HUES48 (cell line): ENCODE results near the gene HNRNPA0.
"Not testable (repeated sequence)": the region's sequence is repeated elsewhere in the genome, so short reads cannot be mapped to it uniquely, and the experiment has no call there.

Source experiments
- H3K27ac ChIP-seq: one replicate; pipeline ENCODE4 v1.7.0; 2013; ENCODE audit warnings: low read depth, low read length, inconsistent platforms
- H3K27me3 ChIP-seq: 2 replicates; pipeline ENCODE4 v1.6.1; 2013; ENCODE audit warnings: mild to moderate bottlenecking, low read length; ENCODE audit not compliant: control insufficient read depth, insufficient read depth
- H3K36me3 ChIP-seq: 2 replicates; pipeline ENCODE4 v1.6.1; 2013; ENCODE audit warnings: low read length; ENCODE audit not compliant: control insufficient read depth, insufficient read depth
- H3K4me1 ChIP-seq: 2 replicates; pipeline ENCODE4 v1.6.1; 2013; ENCODE audit warnings: mild to moderate bottlenecking, low read length; ENCODE audit not compliant: control insufficient read depth, insufficient read depth
- H3K4me3 ChIP-seq: 2 replicates; pipeline ENCODE4 v1.5.1; 2013; ENCODE audit warnings: mild to moderate bottlenecking, low read depth, low read length
- H3K9ac ChIP-seq: 2 replicates; pipeline ENCODE4 v1.6.1; 2013; ENCODE audit warnings: mild to moderate bottlenecking, low read depth, low read length, moderate library complexity
- H3K9me3 ChIP-seq: 2 replicates; pipeline ENCODE4 v1.6.1; 2013; ENCODE audit warnings: low read length; ENCODE audit not compliant: control insufficient read depth, insufficient read depth

Gene HNRNPA0

DNA sequence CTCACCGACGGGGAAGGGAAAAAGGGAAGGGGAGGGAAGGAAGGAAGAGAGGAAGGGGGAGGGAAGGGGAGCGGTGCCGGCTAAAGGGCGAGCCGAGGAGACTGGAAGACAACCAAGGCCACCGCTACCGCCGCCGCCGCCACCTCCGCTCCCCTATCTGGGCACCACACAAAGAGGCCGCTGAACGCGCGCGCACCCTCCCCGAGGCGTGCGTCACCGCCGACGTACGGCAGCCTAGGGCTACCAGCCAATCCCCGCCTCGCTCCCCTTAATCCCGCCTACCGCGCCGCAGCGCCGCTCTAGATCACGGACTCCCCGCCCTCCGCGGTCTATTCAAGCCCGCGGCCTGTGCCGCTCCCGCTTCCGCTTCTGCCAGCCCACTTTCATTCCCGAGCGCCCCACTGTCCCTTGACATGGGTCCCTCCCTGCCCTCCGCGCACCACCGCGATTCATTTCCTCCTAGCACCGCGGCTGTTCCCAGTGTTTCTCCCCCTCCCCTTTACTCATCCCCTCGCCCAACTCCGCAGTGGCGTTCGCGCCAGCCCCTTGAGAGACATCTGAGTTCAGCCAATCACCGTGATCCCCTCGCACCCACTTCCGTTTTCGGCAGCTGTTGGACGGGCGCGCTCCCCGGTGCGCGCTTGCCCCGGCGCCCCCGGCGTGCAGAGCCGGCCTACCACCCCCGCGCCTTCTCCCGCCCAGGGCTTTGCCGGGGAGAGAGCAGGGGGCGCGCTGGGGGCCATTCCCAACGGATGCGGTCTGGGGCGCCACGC lies at the start of gene HNRNPA0:
HNRNPA0 (minus strand) TSS at position 176 of the 773 bp plus-strand sequence. CDS start 297 bp downstream, outside the sequence.
- no peaks in the 10 kb centered on the region for H3K27me3 ChIP-seq
- H3K27ac ChIP-seq: peak within 1 kb of the TSS; percentile 98
- H3K9me3 ChIP-seq: no peaks in the 10 kb centered on the region
- H3K9ac ChIP-seq: peak within 1 kb of the TSS; percentile 92
- H3K4me3 ChIP-seq: peak within 1 kb of the TSS; percentile 100
- peaks cover 25% of the 10 kb centered on the region for H3K36me3 ChIP-seq
- peaks cover 18% of the 10 kb centered on the region for H3K4me1 ChIP-seq

DNA sequence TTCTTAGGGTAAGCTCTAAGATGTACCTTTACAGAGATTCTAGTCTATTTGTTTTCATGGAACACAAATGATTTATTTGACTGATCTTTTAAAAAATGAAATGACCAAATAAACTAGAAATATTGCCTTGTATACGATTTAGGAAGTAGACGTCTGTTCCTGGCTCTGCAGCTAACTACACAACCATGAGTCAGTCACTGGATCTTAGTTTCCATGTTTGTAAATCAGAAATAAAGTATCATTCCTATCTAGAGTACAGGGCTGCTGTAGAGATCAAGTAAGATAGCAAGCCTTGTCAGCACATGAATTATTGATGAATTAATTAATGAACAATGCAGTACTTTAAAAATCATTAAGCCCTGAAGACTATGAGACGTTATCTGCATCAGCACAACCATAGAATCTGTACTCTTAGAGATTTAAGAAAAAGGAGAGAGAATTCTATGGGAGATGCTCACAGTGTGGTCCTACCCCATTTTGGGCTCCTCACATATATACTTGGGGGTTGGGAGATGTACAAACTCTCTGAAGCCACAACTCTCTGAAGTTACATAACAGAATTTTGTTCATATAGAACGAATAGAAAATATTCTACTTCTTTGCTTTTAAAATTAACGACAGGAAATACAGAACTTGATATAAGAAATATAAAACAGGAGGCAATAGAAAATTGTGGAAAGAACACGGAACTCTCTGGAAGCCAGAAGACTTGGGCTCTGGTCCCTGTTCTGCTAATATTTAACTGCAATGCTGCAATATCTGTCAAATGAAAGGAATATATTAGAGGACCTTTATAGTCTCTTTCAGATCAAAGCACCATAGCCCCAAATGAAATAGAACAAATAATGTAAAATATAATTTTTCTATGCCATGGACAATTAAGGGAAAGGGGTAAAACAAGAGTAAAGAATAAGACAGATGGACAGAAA lies 48.4 kb upstream of the HNRNPA0 start:
- Histone ChIP-seq H3K36me3 (no peaks in the 10 kb centered on the region), H3K27ac (no peak overlapping the region), H3K27me3 (no peaks in the 10 kb centered on the region), H3K9me3 (no peaks in the 10 kb centered on the region), H3K4me3 (no peak overlapping the region), H3K9ac (no peak overlapping the region), H3K4me1 (no peaks in the 10 kb centered on the region)

DNA sequence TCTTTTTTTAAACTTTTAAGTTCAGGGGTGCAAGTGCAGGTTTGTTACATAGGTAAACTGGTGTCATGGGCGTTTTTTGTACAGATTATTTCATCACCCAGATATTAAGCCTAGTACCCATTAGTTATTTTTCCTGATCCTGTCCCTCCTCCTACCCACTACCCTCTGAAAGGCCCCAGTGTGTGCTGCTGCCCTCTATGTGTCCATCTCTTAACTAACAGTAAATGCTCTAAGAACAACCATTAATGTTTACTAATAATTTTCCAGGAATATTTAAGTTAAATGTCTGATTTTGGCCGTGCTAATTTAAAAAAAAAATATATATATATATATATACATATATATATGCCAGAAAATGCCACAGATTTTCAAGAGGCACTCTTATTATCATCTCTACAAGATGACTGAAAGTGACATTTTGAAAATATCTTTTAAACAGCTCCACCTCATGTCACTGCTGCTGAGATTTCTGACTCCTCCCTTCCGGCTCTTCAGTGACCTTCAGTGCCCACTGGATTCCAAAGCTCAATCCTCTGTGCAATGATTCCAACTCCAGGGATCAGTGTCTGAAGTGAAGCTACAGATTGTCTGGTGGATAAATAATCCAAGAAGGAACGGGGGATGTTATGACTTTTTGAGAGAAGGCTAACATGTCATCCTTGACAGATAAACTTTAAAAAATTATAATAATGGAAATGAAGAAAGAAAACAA lies 46.7 kb upstream of the HNRNPA0 start:
- Histone ChIP-seq H3K27me3 (no peaks in the 10 kb centered on the region), H3K36me3 (no peaks in the 10 kb centered on the region), H3K4me1 (no peaks in the 10 kb centered on the region), H3K9ac (no peak overlapping the region), H3K27ac (no peak overlapping the region), H3K9me3 (no peaks in the 10 kb centered on the region), H3K4me3 (no peak overlapping the region)

DNA sequence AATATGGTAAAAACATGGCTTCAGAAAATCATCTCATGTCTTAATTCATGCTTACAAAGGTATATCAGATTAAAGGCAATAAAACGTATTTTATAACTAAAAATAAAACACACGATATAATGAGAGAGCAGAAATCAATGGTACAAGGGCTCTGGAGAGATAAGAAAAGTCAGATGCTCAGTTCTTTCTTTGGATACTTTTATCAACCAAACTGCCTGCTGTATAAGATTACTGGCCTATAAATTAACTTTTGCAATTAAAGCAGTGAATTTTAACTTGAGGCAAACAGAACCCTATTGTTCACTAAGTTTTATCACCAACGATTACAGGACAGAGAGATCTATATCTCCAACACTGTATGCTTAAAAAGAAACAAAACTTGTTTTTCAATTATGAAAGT lies 42.1 kb upstream of the HNRNPA0 start:
- Histone ChIP-seq H3K27me3 (no peaks in the 10 kb centered on the region), H3K4me3 (no peak overlapping the region), H3K9ac (no peak overlapping the region), H3K9me3 (no peaks in the 10 kb centered on the region), H3K27ac (no peak overlapping the region), H3K36me3 (no peaks in the 10 kb centered on the region), H3K4me1 (no peaks in the 10 kb centered on the region)

DNA sequence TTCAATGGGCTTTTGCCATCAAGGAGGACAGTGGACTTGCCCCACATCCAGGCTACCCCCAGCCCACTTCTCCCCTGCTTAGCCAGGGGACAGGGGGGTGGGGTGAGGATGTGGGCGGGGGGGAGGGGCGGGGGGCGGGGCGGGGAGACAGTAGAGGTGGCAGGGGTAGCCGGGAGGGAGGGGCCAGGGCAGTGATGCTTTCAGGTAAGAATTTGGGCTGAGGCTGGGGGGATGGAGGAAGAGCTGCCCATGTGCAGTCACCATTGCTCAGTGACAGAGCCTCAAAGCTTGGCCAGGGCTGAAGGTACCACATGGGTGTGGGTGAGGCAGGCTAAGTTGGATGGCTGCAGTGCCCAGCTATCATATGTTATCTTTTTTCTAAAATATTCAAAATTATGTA lies 40.7 kb upstream of the HNRNPA0 start:
- Histone ChIP-seq H3K4me1 (no peaks in the 10 kb centered on the region), H3K27me3 (no peaks in the 10 kb centered on the region), H3K4me3 (no peak overlapping the region), H3K9ac (no peak overlapping the region), H3K27ac (no peak overlapping the region), H3K36me3 (no peaks in the 10 kb centered on the region), H3K9me3 (no peaks in the 10 kb centered on the region)

DNA sequence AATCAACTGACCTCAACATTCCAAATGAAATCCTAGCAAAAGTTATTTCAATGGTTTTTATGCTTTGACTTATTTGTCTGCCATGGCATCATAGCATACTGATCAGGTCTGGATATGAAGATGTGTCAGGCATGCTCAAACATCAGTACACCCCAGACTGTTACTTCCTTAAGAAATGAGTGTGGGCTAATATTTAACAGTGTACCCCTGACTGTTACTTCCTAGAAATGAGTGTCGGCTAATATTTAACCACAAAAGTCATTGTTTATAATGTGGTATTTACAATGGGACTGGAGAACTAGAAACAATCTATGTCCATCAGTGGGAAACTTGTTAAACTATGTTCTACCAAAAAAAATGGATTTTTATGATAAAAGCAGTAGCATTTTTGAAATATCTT lies 38.1 kb upstream of the HNRNPA0 start:
- no peaks in the 10 kb centered on the region for H3K36me3 ChIP-seq
- no peaks in the 10 kb centered on the region for H3K4me1 ChIP-seq
- H3K9ac ChIP-seq: no peak overlapping the region
- no peaks in the 10 kb centered on the region for H3K27me3 ChIP-seq
- H3K27ac ChIP-seq: no peak overlapping the region
- H3K4me3 ChIP-seq: no peak overlapping the region
- no peaks in the 10 kb centered on the region for H3K9me3 ChIP-seq

DNA sequence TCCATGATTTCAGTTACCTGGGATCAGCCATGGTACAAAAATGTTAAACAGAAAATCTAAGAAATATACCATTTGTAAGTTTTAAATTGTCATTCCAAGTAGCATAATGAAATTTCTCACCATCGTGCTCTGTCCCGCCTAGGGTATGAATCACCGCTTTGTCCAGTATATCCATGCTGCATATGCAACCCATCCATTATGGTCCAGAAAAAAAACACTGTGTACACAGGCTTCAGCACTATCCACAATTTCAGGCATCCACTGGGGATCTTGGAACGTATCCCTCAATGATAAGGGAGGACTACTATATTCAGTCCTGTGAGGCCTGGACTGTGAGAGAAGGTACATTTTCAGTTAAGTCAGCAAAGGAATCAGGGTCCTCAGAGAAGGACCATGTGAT lies 37.6 kb upstream of the HNRNPA0 start:
- H3K27me3 ChIP-seq: no peaks in the 10 kb centered on the region

DNA sequence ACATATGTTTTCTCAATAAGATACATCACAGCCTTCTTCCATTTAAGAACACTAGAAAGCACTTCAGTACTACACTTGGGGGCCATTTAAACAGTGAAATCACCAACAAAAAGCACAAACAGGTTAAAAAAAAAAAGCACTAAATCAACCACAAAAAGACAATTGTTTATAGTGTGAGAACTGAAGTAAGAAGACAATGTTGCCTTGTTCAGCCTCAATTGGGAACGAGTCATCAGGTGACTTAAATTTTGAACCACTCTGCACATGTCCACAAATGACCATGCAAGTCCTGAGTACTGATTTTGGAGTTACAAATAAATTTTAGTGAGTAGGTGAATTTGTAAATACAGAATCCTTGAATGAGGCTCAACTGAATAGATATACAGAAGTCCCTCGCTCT lies 37.2 kb upstream of the HNRNPA0 start:
- Histone ChIP-seq H3K9ac (no peak overlapping the region), H3K4me1 (no peaks in the 10 kb centered on the region), H3K9me3 (no peaks in the 10 kb centered on the region), H3K36me3 (no peaks in the 10 kb centered on the region), H3K4me3 (no peak overlapping the region), H3K27ac (no peak overlapping the region), H3K27me3 (no peaks in the 10 kb centered on the region)

More for the DNA sequence above, 37.6 kb upstream of the HNRNPA0 start:
- no peak overlapping the region for H3K4me3 ChIP-seq
- no peaks in the 10 kb centered on the region for H3K9me3 ChIP-seq
- no peak overlapping the region for H3K27ac ChIP-seq
- no peaks in the 10 kb centered on the region for H3K4me1 ChIP-seq
- H3K36me3 ChIP-seq: no peaks in the 10 kb centered on the region
- H3K9ac ChIP-seq: no peak overlapping the region

DNA sequence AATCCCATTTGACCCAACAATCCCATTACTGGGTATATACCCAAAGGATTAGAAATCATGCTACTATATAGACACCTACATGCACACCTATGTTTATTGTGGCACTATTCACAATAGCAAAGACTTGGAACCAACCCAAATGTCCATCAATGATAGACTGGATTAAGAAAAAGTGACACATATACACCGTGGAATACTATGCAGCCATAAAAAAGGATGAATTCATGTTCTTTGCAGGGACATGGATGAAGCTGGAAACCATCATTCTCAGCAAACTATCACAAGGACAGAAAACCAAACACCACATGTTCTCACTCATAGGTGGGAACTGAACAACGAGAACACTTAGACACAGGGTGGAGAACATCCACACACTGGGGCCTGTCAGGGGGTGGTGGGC lies 34.4 kb upstream of the HNRNPA0 start:
- H3K4me3 ChIP-seq, H3K36me3 ChIP-seq, H3K27me3 ChIP-seq, H3K9me3 ChIP-seq, H3K27ac ChIP-seq, H3K4me1 ChIP-seq, H3K9ac ChIP-seq: not testable (repeated sequence)

DNA sequence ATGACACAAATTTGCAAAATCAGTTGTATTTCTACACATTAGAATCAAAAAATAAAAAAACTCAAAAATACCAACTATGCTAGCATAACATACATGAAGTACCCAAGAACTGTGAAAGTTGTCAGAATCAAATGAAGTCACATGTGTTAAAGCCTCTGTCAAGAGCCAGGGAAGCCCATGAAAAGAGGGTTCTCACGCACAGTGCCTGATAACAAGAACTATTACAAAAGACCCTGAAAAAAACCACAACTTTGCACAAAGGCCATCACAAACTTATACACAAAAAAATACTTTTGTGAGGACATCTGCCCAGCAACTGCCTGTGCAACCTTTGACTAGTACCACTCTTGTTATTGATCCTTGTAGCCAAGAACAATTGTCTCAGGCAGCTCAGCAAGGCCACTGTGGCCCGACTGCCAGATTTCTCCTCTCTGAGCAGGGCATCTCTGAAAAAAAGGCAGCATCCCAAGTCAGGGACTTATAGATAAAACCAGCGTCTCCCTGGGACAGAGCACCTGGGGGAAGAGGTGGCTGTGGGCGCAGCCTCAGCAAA lies 28.9 kb upstream of the HNRNPA0 start:
- Histone ChIP-seq H3K36me3 (no peaks in the 10 kb centered on the region), H3K9me3 (no peaks in the 10 kb centered on the region), H3K4me1 (no peaks in the 10 kb centered on the region), H3K27ac (no peak overlapping the region), H3K9ac (no peak overlapping the region), H3K4me3 (no peak overlapping the region), H3K27me3 (no peaks in the 10 kb centered on the region)
